Common myeloid progenitor, CD34-positive (primary cell): Measurements from ENCODE around the gene FHAD1.
"Not testable (repeated sequence)": the region's sequence is repeated elsewhere in the genome, so short reads cannot be mapped to it uniquely, and the experiment has no call there.

ENCODE experiments used
- CTCF ChIA-PET: fragments of 350-600 bp; sonication (Branson Sonifier 250); formaldehyde crosslinking; loops from one replicate; lab custom pipeline; 2021; ENCODE audit warnings: antibody characterized with exemption; lab: Charles Lee
- POLR2A ChIA-PET: fragments of 350-600 bp; sonication (Branson Sonifier 250); formaldehyde crosslinking; loops from one replicate; lab custom pipeline; 2021; ENCODE audit warnings: antibody characterized with exemption; lab: Charles Lee
- DNase-seq, 3 donors: peaks; one replicate each; pipeline versions ENCODE4 v3.0.0 to v3.0.0-alpha.2; 2013
- H3K27ac ChIP-seq, 2 experiments: 1 replicate in 1 of 2; 2 replicates in 1 of 2; pipeline ENCODE4 v1.7.0; 2013; ENCODE audit warnings: inconsistent platforms in 2 of 2, low read length in 2 of 2, mild to moderate bottlenecking in 2 of 2, low read depth in 1 of 2, moderate library complexity in 1 of 2; ENCODE audit not compliant: severe bottlenecking in 2 of 2, insufficient read depth in 1 of 2, poor library complexity in 1 of 2
- H3K27me3 ChIP-seq, 5 experiments: replicated peaks in 2 of 5; 1 replicate in 3 of 5; 2 replicates in 2 of 5; pipeline versions ENCODE4 v1.6.1 to v1.7.0; 2013; ENCODE audit warnings: low read length in 4 of 5, mild to moderate bottlenecking in 2 of 5, moderate library complexity in 2 of 5, inconsistent platforms in 1 of 5; ENCODE audit not compliant: insufficient read depth in 5 of 5, control insufficient read depth in 4 of 5
- H3K36me3 ChIP-seq, 4 experiments: 1 replicate in 2 of 4; 2 replicates in 2 of 4; pipeline versions ENCODE4 v1.6.1 to v1.7.0; 2013; ENCODE audit warnings: low read length in 3 of 4, control low read depth in 1 of 4, mild to moderate bottlenecking in 1 of 4; ENCODE audit not compliant: control insufficient read depth in 4 of 4, insufficient read depth in 4 of 4
- H3K4me1 ChIP-seq, 4 experiments: 1 replicate in 3 of 4; 2 replicates in 1 of 4; pipeline versions ENCODE4 v1.6.1 to v1.7.1; 2013; ENCODE audit warnings: low read length in 3 of 4, mild to moderate bottlenecking in 3 of 4, control low read depth in 1 of 4, inconsistent platforms in 1 of 4, moderate library complexity in 1 of 4; ENCODE audit not compliant: control insufficient read depth in 4 of 4, insufficient read depth in 4 of 4; ENCODE audit errors: control extremely low read depth in 1 of 4
- H3K4me3 ChIP-seq, 7 experiments: 1 replicate in 4 of 7; 2 replicates in 3 of 7; pipeline versions ENCODE4 v1.5.1 to v1.7.0; 2013; ENCODE audit warnings: mild to moderate bottlenecking in 7 of 7, low read length in 6 of 7, moderate library complexity in 6 of 7, inconsistent platforms in 2 of 7, low read depth in 2 of 7, control low read depth in 1 of 7; ENCODE audit not compliant: insufficient read depth in 4 of 7, control insufficient read depth in 1 of 7; ENCODE audit errors: extremely low read depth in 1 of 7
- H3K9me3 ChIP-seq, 5 experiments: 1 replicate in 4 of 5; 2 replicates in 1 of 5; pipeline versions ENCODE4 v1.6.1 to v1.7.1; 2013; ENCODE audit warnings: low read length in 4 of 5, mild to moderate bottlenecking in 2 of 5, inconsistent platforms in 1 of 5, low read depth in 1 of 5, moderate library complexity in 1 of 5; ENCODE audit not compliant: control insufficient read depth in 4 of 5, insufficient read depth in 2 of 5; ENCODE audit errors: control extremely low read depth in 1 of 5
- WGBS: methylation state at CpG from one replicate; pipeline ENCODE4 v1.1.5; 2013; ENCODE audit not compliant: insufficient coverage; 5-methylcytosine and 5-hydroxymethylcytosine counted together

FHAD1 gene

DNA sequence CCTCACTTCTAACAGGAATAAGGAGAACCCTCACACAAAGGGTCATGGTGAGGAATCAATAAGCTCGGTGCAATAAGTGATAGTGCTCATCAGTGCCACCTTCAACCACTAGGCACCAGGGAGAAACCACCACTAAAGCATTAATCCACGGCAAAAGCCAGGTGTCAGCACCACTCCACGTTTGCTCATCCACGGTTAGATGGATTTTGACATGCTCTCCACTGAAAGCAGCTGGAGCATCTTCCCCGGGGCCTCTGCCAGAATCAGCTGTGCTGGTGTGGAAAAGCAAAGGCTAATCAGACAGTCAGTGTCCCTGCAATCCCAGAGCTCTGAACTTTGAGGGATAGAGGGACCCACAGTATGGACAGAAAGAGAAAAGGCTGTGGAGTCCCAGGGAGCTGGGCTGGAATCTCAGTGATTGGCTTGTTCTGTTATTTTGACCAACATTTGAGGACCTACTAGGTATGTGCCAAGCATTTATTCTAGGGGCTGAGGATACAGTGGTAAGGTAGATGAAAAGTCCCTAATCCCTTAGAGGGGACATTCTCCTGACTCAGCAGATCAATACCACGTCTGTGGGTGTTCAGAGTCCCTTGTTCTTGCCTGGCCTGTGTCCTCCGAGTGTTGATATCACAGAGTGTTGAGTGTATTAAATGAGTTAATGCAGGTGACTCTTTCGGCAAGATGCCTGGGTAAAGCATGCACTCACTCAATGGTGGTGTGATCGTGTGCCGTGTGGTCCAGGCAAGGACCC lies 41.3 kb downstream of the FHAD1 start:
- WGBS: 95% methylated on average over 10 of the region's 10 CpGs
- DNase-seq: no peak
- ChIA-PET POLR2A (interaction anchor here (0.9 kb wide), 1 partner anchor 27 kb away, joined by 3 read pairs; no protein-coding TSS in a partner anchor), CTCF (interaction anchor here (1.4 to 1.9 kb wide), 3 partner anchors 12 to 20 kb away, joined by 3 to 7 read pairs (median 4); no protein-coding TSS in a partner anchor)
- H3K4me1 ChIP-seq: no peaks in the 10 kb centered on the region
- no peaks in the 10 kb centered on the region for H3K27me3 ChIP-seq
- H3K36me3 ChIP-seq: no peaks in the 10 kb centered on the region
- H3K9me3 ChIP-seq: peaks cover 0 to 6% (median 0%) of the 10 kb centered on the region in 5 experiments
- H3K4me3 ChIP-seq: no peak overlapping the region
- H3K27ac ChIP-seq: no peak overlapping the region

DNA sequence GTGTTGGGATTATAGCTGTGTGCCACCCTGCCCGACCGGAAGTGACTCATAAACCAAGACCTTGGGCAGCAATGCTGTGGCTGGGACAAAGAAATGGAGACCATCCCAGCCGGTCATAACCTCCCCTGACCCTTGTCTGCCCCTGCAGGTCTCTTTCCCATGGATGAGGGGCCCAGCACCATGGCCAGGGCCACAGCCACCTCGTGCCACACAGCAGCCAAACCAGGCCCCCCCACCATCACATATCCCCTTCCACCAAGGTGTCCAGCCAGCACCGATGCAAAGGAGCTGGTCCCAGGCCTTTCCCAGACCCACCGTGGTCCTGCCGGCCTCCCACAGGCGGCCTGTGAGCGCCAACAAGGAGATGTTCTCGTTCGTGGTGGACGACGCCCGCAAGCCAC lies 42.2 kb downstream of the FHAD1 start:
- Histone ChIP-seq H3K27ac (no peak overlapping the region), H3K4me3 (no peak overlapping the region), H3K4me1 (no peaks in the 10 kb centered on the region), H3K9me3 (peaks cover 0 to 6% (median 0%) of the 10 kb centered on the region in 5 experiments), H3K27me3 (no peaks in the 10 kb centered on the region), H3K36me3 (no peaks in the 10 kb centered on the region)
- 89% methylated on average over 11 of the region's 14 CpGs for WGBS
- ChIA-PET CTCF (no interaction called here), POLR2A (interaction anchor here (0.9 kb wide), 1 partner anchor 28 kb away, joined by 3 read pairs; no protein-coding TSS in a partner anchor)
- no peak for DNase-seq

DNA sequence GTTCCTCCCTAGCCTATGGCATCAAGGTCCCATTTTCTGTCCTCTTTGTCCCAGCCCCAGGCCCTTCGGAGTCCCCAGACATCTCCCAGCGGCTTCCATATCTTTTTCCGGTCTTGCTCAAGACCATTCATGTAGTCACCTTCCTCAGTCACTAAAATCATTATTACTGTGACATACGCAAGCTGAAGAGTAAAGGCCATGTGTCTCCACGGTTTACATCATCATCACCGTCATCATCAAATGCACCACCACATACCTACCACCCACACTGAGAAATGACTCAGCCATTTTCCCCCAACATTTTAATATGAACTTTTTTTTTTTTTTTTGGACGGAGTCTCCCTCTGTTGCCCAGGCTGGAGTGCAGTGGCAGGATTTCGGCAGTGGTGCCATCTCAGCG lies 43.4 kb downstream of the FHAD1 start:
- DNase-seq: peak in 2 of 3 donors; percentile 38
- no peaks in the 10 kb centered on the region for H3K27me3 ChIP-seq
- WGBS: 97% methylated on average over 8 of the region's 9 CpGs
- H3K4me1 ChIP-seq: no peaks in the 10 kb centered on the region
- no peaks in the 10 kb centered on the region for H3K36me3 ChIP-seq
- H3K4me3 ChIP-seq: no peak overlapping the region
- H3K9me3 ChIP-seq: peaks cover 0 to 6% (median 0%) of the 10 kb centered on the region in 5 experiments
- no peak overlapping the region for H3K27ac ChIP-seq
- CTCF ChIA-PET: interaction anchor here (0.6 kb wide), 1 partner anchor 140 kb away, joined by 3 read pairs; no protein-coding TSS in a partner anchor
- POLR2A ChIA-PET: no interaction called here

DNA sequence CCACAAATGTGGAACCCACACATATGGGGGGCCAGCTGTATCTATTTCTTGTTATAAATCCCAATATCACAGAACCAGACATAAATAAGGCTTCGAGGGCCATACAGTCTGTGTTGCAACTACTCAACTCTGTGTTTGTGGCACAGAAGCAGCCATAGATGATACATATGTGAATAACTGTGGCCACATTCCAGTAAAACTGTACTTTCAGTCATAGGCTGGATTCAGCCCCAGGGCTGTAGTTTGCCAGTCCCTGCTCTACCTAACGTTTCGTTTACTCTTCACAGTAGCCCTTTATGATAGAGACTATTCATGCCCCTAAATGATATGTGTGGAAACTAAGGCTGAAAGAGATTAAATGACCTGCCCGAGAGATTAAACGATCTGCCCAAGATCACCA lies 48.7 kb downstream of the FHAD1 start:
- POLR2A ChIA-PET: no interaction called here
- Histone ChIP-seq H3K4me1 (peaks cover 0 to 3% (median 0%) of the 10 kb centered on the region in 4 experiments), H3K9me3 (peaks cover 0 to 5% (median 0%) of the 10 kb centered on the region in 5 experiments), H3K27ac (no peak overlapping the region), H3K36me3 (no peaks in the 10 kb centered on the region), H3K27me3 (no peaks in the 10 kb centered on the region), H3K4me3 (no peak overlapping the region)
- no peak for DNase-seq
- CTCF ChIA-PET: no interaction called here
- no CpG with 5 or more reads among the region's 5 CpGs for WGBS

DNA sequence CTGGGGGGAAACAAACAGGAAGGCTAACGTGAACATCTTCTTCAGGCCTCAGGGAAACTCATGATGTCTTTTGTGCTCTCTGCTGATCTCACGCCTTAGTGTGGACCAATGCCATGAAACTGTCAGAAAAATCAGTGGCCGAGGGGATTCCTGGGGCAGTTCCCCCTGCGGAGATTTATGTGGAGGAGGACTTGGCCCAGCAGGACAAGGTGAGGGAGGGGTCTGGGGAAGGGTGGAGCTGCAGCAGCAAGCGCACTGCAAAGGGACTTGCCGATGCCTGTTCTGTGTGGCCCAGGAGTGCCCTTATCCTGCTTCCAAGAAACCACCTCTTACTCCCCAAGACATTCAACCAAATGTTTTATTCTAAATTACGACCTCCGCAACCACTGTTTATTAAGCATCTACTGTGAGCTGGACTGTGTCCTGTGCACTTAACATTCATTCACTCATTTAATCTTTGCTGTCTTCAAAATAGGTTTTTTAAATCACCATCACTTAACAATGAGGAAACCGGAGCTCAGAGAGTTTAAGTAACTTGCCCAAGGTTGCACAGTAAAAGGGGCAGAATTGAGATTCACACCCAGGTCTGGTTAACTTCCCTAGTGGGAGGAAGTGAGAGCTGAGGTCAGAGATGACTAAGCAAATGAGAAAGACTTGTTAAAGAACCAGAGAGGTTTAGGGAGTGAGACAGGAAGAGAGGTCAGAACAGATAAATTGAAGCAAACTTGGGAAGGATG lies 49.7 kb downstream of the FHAD1 start:
- POLR2A ChIA-PET: no interaction called here
- H3K4me1 ChIP-seq: peaks cover 0 to 3% (median 0%) of the 10 kb centered on the region in 4 experiments
- no peak overlapping the region for H3K27ac ChIP-seq
- no peak overlapping the region for H3K4me3 ChIP-seq
- H3K27me3 ChIP-seq: no peaks in the 10 kb centered on the region
- H3K9me3 ChIP-seq: peaks cover 0 to 5% (median 0%) of the 10 kb centered on the region in 5 experiments
- WGBS: 91% methylated on average over 6 of the region's 9 CpGs
- no peaks in the 10 kb centered on the region for H3K36me3 ChIP-seq
- CTCF ChIA-PET: no interaction called here
- peak; percentile 9 to 33 (median 29) for DNase-seq

DNA sequence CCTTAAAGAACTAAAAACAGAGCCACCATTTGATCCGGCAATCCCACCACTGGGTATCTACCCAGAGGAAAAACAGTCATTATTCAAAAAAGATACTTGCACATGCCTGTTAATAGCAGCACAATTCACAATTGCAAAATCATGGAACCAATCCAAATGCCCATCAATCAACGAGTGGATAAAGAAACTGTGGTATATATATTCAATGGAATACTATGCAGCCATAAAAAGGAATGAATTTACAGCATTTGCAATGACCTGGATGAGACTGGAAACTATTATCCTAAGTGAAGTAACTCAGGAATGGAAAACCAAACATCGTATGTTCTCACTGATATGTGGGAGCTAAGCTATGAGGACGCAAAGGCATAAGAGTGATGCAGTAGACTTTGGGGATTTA lies 51.0 kb downstream of the FHAD1 start:
- H3K9me3 ChIP-seq, H3K27ac ChIP-seq, H3K4me1 ChIP-seq, H3K27me3 ChIP-seq, H3K4me3 ChIP-seq, H3K36me3 ChIP-seq, POLR2A ChIA-PET, DNase-seq: not testable (repeated sequence)
- CTCF ChIA-PET: interaction anchor here (1.0 kb wide), 1 partner anchor 17 kb away, joined by 3 read pairs; no protein-coding TSS in a partner anchor
- 100% methylated on average over 2 of the region's 4 CpGs for WGBS
